ENCODE measurements around the gene PXMP4.

- TF ChIP-seq CTCF (IDR thresholded peaks at IDR 0.05): no peak
- no peak for TF ChIP-seq POLR2AphosphoS5 (IDR thresholded peaks at IDR 0.05)
- no peak for TF ChIP-seq EP300 (IDR thresholded peaks at IDR 0.05)
Observed at GRCh38 chr20:33709905-33710541, 10.1 kb downstream of the PXMP4 start.

Data from sigmoid colon (tissue), 4 donors.